GM12878 (cell line): ENCODE results near the gene RAB10. TPM values are rescaled to one million over a fixed set of nuclear protein-coding genes. Genes with fewer than 3 reads are reported as not detected.

ENCODE experiments used
- ATAC-seq: fragments of 200-7000 bp; cut with Tn5 transposase; 3 replicates; pipeline ENCODE4 v1.9.1; 2020; ENCODE audit warnings: mild to moderate bottlenecking, moderate library complexity
- BruUV-seq: library from RNA; stranded (reverse); fragments of 400-500 nt; replicated peaks from 2 replicates; lab custom pipeline; 2021; lab: Mats Ljungman, UMichigan
- CTCF ChIA-PET: fragments of 300-600 bp; sonication (Branson Sonifier 250); formaldehyde crosslinking; extraction: SDS; loops from one replicate; lab custom pipeline; 2021; ENCODE audit warnings: inconsistent platforms; lab: Yijun Ruan, JAX
- POLR2A ChIA-PET: fragments of 350-600 bp; formaldehyde crosslinking; extraction: SDS; loops from one replicate; lab custom pipeline; 2021; ENCODE audit warnings: inconsistent platforms; lab: Charles Lee
- RAD21 ChIA-PET: fragments of 300-600 bp; sonication (Branson Sonifier 250); formaldehyde crosslinking; loops from one replicate; lab custom pipeline; 2023; ENCODE audit warnings: antibody characterized with exemption; ENCODE audit not compliant: unreplicated experiment; lab: Charles Lee
- SMC1A ChIA-PET: fragments of 300-600 bp; sonication (Branson Sonifier 250); formaldehyde crosslinking; loops from one replicate; lab custom pipeline; 2023; ENCODE audit not compliant: unreplicated experiment, uncharacterized antibody; lab: Charles Lee
- DNase-seq: peaks from one replicate; pipeline ENCODE4 v3.0.0-alpha.2; 2011; ENCODE audit warnings: low read depth, low spot score
- FAIRE-seq: peaks from 3 replicates; lab custom pipeline; 2011; peaks lifted over from hg19 to GRCh38; lab: Jason Lieb, UNC
- H2AFZ ChIP-seq: 2 replicates; pipeline ENCODE4 v1.6.0; 2011; ENCODE audit warnings: low read depth, low read length, control low read depth; ENCODE audit not compliant: control insufficient read depth
- H3K27ac ChIP-seq: 2 replicates; pipeline ENCODE4 v1.5.1; 2011; ENCODE audit warnings: control low read depth; ENCODE audit not compliant: control insufficient read depth, insufficient read depth
- H3K27me3 ChIP-seq, 2 experiments: replicated peaks in 1 of 2; 2 replicates each; pipeline versions ENCODE4 v1.6.0 to v1.6.1; 2011; ENCODE audit warnings: low read length in 1 of 2; ENCODE audit not compliant: control insufficient read depth in 2 of 2, insufficient read depth in 2 of 2
- H3K36me3 ChIP-seq, 2 experiments: 2 replicates each; pipeline ENCODE4 v1.5.1; 2011; ENCODE audit warnings: low read length in 1 of 2; ENCODE audit not compliant: control insufficient read depth in 2 of 2, insufficient read depth in 2 of 2
- H3K4me1 ChIP-seq: 2 replicates; pipeline ENCODE4 v1.6.1; 2011; ENCODE audit warnings: mild to moderate bottlenecking, low read length, moderate library complexity, mixed read lengths; ENCODE audit not compliant: control insufficient read depth, insufficient read depth
- H3K4me2 ChIP-seq: 2 replicates; pipeline ENCODE4 v1.6.0; 2011; ENCODE audit warnings: control low read depth; ENCODE audit not compliant: control insufficient read depth, insufficient read depth
- H3K4me3 ChIP-seq: fragments of 200-600 bp; sonication (generic); 2 replicates; pipeline ENCODE4 v1.5.1; 2016
- H3K79me2 ChIP-seq: 2 replicates; pipeline ENCODE4 v1.6.0; 2011; ENCODE audit warnings: low read length; ENCODE audit not compliant: control insufficient read depth, insufficient read depth
- H3K9ac ChIP-seq: 2 replicates; pipeline ENCODE4 v1.8.0; 2011; ENCODE audit warnings: low read length, control low read depth, mixed read lengths; ENCODE audit not compliant: control insufficient read depth, insufficient read depth
- H3K9me3 ChIP-seq: replicated peaks from 3 replicates; pipeline ENCODE4 v1.5.1; 2011; ENCODE audit warnings: mild to moderate bottlenecking, low read length; ENCODE audit not compliant: control insufficient read depth, insufficient read depth
- H4K20me1 ChIP-seq: 2 replicates; pipeline ENCODE4 v1.6.0; 2011; ENCODE audit not compliant: control insufficient read depth, insufficient read depth
- CBX3 ChIP-seq: fragments of 200-600 bp; sonication (generic); IDR thresholded peaks from 2 replicates; pipeline ENCODE4 v1.6.1; 2016; ENCODE audit warnings: low read depth, borderline replicate concordance
- DPF2 ChIP-seq: fragments of 450-650 bp; IDR thresholded peaks from 2 replicates; pipeline ENCODE4 v1.6.1; 2017; ENCODE audit warnings: mild to moderate bottlenecking
- EZH2 ChIP-seq: IDR thresholded peaks from 2 replicates; pipeline ENCODE4 v1.6.1; 2012; ENCODE audit warnings: low read depth, mild to moderate bottlenecking, control low read depth, inconsistent platforms, low read length, borderline replicate concordance; ENCODE audit not compliant: control insufficient read depth
- GATAD2B ChIP-seq: fragments of 450-650 bp; conservative IDR thresholded peaks from 2 replicates; pipeline ENCODE4 v1.6.1; 2017; ENCODE audit warnings: low read depth, mild to moderate bottlenecking, moderate library complexity
- HDAC6 ChIP-seq: fragments of 200-600 bp; sonication (generic); IDR thresholded peaks from one replicate; pipeline ENCODE4 v1.8.0; 2017; ENCODE audit warnings: antibody characterized with exemption; ENCODE audit not compliant: unreplicated experiment
- IKZF1 ChIP-seq: fragments of 450-650 bp; conservative IDR thresholded peaks from 2 replicates; pipeline ENCODE4 v1.6.1; 2017; ENCODE audit warnings: antibody characterized with exemption, mild to moderate bottlenecking
- KLF5 ChIP-seq: fragments of 450-650 bp; IDR thresholded peaks from 2 replicates; pipeline ENCODE4 v1.6.1; 2014; ENCODE audit warnings: mild to moderate bottlenecking; ENCODE audit not compliant: partially characterized antibody
- MTA3 ChIP-seq: IDR thresholded peaks from 2 replicates; pipeline ENCODE4 v1.6.1; 2012; ENCODE audit warnings: low read length, inconsistent platforms, borderline replicate concordance
- NR2F1 ChIP-seq: fragments of 450-650 bp; conservative IDR thresholded peaks from 2 replicates; pipeline ENCODE4 v1.6.1; 2017; ENCODE audit warnings: mild to moderate bottlenecking
- POU2F2 ChIP-seq: IDR thresholded peaks from 3 replicates; pipeline ENCODE4 v1.6.1; 2011; ENCODE audit warnings: low read depth, mild to moderate bottlenecking, low read length, borderline replicate concordance
- SMARCA5 ChIP-seq: fragments of 450-650 bp; IDR thresholded peaks from 2 replicates; pipeline ENCODE4 v1.6.1; 2017; ENCODE audit warnings: mild to moderate bottlenecking
- TCF3 ChIP-seq: IDR thresholded peaks from 2 replicates; pipeline ENCODE4 v1.6.1; 2012; ENCODE audit warnings: low read depth, mild to moderate bottlenecking, low read length, borderline replicate concordance; ENCODE audit not compliant: insufficient read depth
- YBX1 ChIP-seq: fragments of 450-650 bp; IDR thresholded peaks from 2 replicates; pipeline ENCODE4 v1.6.1; 2016; ENCODE audit warnings: antibody characterized with exemption
- YY1 ChIP-seq: IDR thresholded peaks from 2 replicates; pipeline ENCODE4 v1.6.1; 2011; ENCODE audit warnings: low read depth, mild to moderate bottlenecking, low read length
- ZNF622 ChIP-seq: fragments of 450-650 bp; IDR thresholded peaks from 2 replicates; pipeline ENCODE4 v1.6.1; 2017; ENCODE audit warnings: mild to moderate bottlenecking, inconsistent platforms
- ZSCAN29 ChIP-seq: fragments of 450-650 bp; IDR thresholded peaks from 2 replicates; pipeline ENCODE4 v1.6.1; 2017; ENCODE audit warnings: mild to moderate bottlenecking, moderate library complexity
- WGBS: methylation state at CpG from one replicate; pipeline ENCODE4 v1.1.6; 2016; ENCODE audit warnings: low lambda C conversion rate; ENCODE audit not compliant: insufficient replicate concordance, insufficient coverage; ENCODE audit errors: missing lambda C conversion rate; 5-methylcytosine and 5-hydroxymethylcytosine counted together
- in situ Hi-C: fragments of 300-500 bp; cut with MboI; formaldehyde crosslinking; loops from 9 replicates; pipeline ENCODE4 v1.14.3; 2018; ENCODE audit warnings: mixed read lengths
- intact Hi-C: fragments of 100-400 bp; cut with micrococcal nuclease; formaldehyde crosslinking; loops from one replicate; pipeline ENCODE4 v1.14.2; 2022; ENCODE audit not compliant: unreplicated experiment
- polyA plus RNA-seq, 11 experiments: library from polyadenylated mRNA; depleted of rRNA in 4 of 11; unstranded in 6 of 11; stranded (reverse) in 5 of 11; fragments of >200 nt; fragmentation: Nextera tagmentation in 4 of 11; fragmentation: Illumina TruSeq in 1 of 11; extraction: Ambion mirVana in 4 of 11; extraction: Trizol in 1 of 11; gene quantifications; 1 replicate in 1 of 11; 2 replicates in 10 of 11; pipeline versions ENCODE4 v1.2.1 to v1.2.3, GENCODE V29; 2011 to 2016; ENCODE audit warnings: inconsistent platforms in 2 of 11, missing spikeins in 2 of 11, low read depth in 1 of 11
- total RNA-seq, 4 experiments: library from RNA; depleted of rRNA in 3 of 4; stranded (reverse); fragments of >200 nt in 3 of 4; fragmentation: Illumina TruSeq in 1 of 4; extraction: Trizol in 1 of 4; gene quantifications; 2 replicates each; pipeline versions ENCODE4 v1.2.1 to v1.2.3, GENCODE V29; 2013 to 2021
- TF ChIP-seq, protein P1 (sequence below), 3 experiments: IDR thresholded peaks in 2 of 3; conservative IDR thresholded peaks in 1 of 3; 2 replicates each; pipeline ENCODE4 v1.5.1; 2011; ENCODE audit warnings: low read depth in 3 of 3, low read length in 3 of 3, mild to moderate bottlenecking in 3 of 3, control low read depth in 2 of 3, moderate library complexity in 2 of 3, inconsistent platforms in 1 of 3, mixed read lengths in 1 of 3; ENCODE audit not compliant: control insufficient read depth in 2 of 3, insufficient read depth in 1 of 3; ENCODE audit errors: extremely low read depth in 1 of 3
- TF ChIP-seq, protein P2 (sequence below): IDR thresholded peaks from 2 replicates; pipeline ENCODE4 v1.6.1; 2012; ENCODE audit warnings: low read depth, low read length, improper control_type of control experiment
- TF ChIP-seq, protein P3 (sequence below): fragments of 450-650 bp; IDR thresholded peaks from 2 replicates; pipeline ENCODE4 v1.6.1; 2016; ENCODE audit warnings: mild to moderate bottlenecking
- TF ChIP-seq, protein P4 (sequence below): fragments of 450-650 bp; formaldehyde crosslinking; IDR thresholded peaks from 2 replicates; pipeline ENCODE4 v1.4.0; 2022; ENCODE audit warnings: mild to moderate bottlenecking, moderate library complexity

Gene RAB10
- total and polyA plus RNA-seq, 10 of the 15 experiments (the other 5 are each of a cell fraction or from before 2014, with no cell fraction given) = 13.3 to 109 (median 82.0) TPM

DNA sequence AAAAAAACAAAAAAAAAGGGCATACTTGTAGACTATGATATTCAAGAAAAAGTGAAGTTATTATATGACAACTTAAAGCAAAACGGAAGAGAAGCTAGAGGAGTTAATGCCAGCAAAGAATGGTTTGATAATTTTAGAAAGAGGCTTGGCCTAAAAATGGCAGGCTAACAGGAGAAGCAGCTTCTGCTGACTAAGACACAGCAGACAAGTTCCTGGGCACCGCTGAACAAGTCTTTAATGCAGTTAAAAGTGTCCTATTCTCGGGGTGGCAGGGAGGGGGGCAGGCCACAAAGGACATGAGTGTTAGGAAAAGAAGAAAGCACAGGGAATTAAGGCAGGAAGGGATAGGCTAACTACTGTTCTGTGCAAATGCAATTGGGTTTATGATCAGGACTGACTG lies 88.7 kb downstream of the RAB10 start:
- intact Hi-C loops (no loop called here), in situ Hi-C loops (no loop called here)
- SMC1A ChIA-PET = no interaction called here
- H3K79me2 ChIP-seq = peaks cover 3% of the 10 kb centered on the region
- no peaks in the 10 kb centered on the region for H3K27me3 ChIP-seq
- no peak overlapping the region for H3K4me3 ChIP-seq
- DNase-seq (no peak), FAIRE-seq (no peak), ATAC-seq (no peak)
- CTCF ChIA-PET = interaction anchor here (1.7 kb wide), 1 partner anchor 35 kb away, joined by 9 read pairs; no protein-coding TSS in a partner anchor
- POLR2A ChIA-PET = no interaction called here
- peaks cover 0 to 6% of the 10 kb centered on the region in 2 experiments for H3K36me3 ChIP-seq
- TF ChIP-seq POU2F2 = no peak
- no peak for TF ChIP-seq HDAC6
- TF ChIP-seq, protein P1, sequence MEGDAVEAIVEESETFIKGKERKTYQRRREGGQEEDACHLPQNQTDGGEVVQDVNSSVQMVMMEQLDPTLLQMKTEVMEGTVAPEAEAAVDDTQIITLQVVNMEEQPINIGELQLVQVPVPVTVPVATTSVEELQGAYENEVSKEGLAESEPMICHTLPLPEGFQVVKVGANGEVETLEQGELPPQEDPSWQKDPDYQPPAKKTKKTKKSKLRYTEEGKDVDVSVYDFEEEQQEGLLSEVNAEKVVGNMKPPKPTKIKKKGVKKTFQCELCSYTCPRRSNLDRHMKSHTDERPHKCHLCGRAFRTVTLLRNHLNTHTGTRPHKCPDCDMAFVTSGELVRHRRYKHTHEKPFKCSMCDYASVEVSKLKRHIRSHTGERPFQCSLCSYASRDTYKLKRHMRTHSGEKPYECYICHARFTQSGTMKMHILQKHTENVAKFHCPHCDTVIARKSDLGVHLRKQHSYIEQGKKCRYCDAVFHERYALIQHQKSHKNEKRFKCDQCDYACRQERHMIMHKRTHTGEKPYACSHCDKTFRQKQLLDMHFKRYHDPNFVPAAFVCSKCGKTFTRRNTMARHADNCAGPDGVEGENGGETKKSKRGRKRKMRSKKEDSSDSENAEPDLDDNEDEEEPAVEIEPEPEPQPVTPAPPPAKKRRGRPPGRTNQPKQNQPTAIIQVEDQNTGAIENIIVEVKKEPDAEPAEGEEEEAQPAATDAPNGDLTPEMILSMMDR (IDR thresholded peaks at IDR 0.05 in 2 of 3, conservative IDR thresholded peaks at IDR 0.05 in 1 of 3; ENCODE audit: control insufficient read depth in 2 of 3, extremely low read depth in 1 of 3, insufficient read depth in 1 of 3, low read depth in 3 of 3, low read length in 3 of 3) = no peak
- TF ChIP-seq SMARCA5 = no peak
- TF ChIP-seq, protein P2, sequence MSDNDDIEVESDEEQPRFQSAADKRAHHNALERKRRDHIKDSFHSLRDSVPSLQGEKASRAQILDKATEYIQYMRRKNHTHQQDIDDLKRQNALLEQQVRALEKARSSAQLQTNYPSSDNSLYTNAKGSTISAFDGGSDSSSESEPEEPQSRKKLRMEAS = no peak
- TF ChIP-seq NR2F1 = no peak
- TF ChIP-seq, protein P3, sequence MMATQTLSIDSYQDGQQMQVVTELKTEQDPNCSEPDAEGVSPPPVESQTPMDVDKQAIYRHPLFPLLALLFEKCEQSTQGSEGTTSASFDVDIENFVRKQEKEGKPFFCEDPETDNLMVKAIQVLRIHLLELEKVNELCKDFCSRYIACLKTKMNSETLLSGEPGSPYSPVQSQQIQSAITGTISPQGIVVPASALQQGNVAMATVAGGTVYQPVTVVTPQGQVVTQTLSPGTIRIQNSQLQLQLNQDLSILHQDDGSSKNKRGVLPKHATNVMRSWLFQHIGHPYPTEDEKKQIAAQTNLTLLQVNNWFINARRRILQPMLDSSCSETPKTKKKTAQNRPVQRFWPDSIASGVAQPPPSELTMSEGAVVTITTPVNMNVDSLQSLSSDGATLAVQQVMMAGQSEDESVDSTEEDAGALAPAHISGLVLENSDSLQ = no peak
- no peak for TF ChIP-seq KLF5
- TF ChIP-seq YBX1 = no peak
- no peak for TF ChIP-seq ZSCAN29
- no peak for TF ChIP-seq YY1
- no peak for TF ChIP-seq EZH2
- no peak for TF ChIP-seq IKZF1
- TF ChIP-seq MTA3 = no peak
- TF ChIP-seq GATAD2B = no peak
- no peak for TF ChIP-seq DPF2
- no peak for TF ChIP-seq CBX3
- TF ChIP-seq ZNF622 = no peak
- no peak for TF ChIP-seq TCF3
- TF ChIP-seq, protein P4, sequence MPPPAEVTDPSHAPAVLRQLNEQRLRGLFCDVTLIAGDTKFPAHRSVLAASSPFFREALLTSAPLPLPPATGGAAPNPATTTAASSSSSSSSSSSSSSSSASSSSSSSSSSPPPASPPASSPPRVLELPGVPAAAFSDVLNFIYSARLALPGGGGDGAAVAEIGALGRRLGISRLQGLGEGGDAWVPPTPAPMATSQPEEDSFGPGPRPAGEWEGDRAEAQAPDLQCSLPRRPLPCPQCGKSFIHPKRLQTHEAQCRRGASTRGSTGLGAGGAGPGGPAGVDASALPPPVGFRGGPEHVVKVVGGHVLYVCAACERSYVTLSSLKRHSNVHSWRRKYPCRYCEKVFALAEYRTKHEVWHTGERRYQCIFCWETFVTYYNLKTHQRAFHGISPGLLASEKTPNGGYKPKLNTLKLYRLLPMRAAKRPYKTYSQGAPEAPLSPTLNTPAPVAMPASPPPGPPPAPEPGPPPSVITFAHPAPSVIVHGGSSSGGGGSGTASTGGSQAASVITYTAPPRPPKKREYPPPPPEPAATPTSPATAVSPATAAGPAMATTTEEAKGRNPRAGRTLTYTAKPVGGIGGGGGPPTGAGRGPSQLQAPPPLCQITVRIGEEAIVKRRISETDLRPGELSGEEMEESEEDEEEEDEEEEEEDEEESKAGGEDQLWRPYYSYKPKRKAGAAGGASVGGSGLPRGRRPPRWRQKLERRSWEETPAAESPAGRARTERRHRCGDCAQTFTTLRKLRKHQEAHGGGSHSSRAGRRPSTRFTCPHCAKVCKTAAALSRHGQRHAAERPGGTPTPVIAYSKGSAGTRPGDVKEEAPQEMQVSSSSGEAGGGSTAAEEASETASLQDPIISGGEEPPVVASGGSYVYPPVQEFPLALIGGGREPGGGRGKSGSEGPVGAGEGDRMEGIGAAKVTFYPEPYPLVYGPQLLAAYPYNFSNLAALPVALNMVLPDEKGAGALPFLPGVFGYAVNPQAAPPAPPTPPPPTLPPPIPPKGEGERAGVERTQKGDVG (CRISPR knock-in tag) = no peak
- H3K4me1 ChIP-seq = no peaks in the 10 kb centered on the region
- 92% methylated on average over 3 of the region's 3 CpGs for WGBS
- no peak overlapping the region for H3K9ac ChIP-seq
- RAD21 ChIA-PET = no interaction called here
- no peaks in the 10 kb centered on the region for H4K20me1 ChIP-seq
- H3K27ac ChIP-seq = no peak overlapping the region
- no TSS peak for BruUV-seq
- no peak overlapping the region for H3K4me2 ChIP-seq
- H2AFZ ChIP-seq = no peak overlapping the region
- H3K9me3 ChIP-seq = no peaks in the 10 kb centered on the region
